T-helper 22 cell (primary cell): Measurements from ENCODE around the gene WSCD1.

ENCODE experiments used
- DNase-seq: peaks from one replicate; pipeline ENCODE4 v3.0.0-alpha.2; 2020; ENCODE audit warnings: low read depth

The WSCD1 gene

GRCh38 chr17:6108382-6108781 lies 38.2 kb downstream of the WSCD1 start:
- DNase-seq = no peak

DNA sequence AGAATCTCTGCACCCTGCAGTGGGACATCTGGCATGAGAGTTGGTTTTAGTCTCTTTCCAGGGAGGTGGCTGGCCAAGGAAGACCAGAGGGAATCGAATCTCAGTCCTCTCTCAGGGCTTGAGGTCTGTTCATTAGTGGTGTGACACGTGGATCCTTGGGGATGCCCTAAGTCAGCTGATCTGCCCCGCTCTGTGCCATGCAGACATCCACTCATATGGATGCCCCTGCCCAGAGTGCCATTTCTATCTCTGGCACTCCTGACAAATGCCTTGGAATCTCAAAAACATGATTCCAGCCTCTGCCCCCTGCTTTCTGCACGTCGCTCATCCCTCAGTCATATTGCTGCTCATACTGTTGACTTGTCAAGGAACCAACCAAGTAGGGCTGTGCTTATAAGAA lies 38.8 kb downstream of the WSCD1 start:
- DNase-seq = no peak

GRCh38 chr17:6109536-6109935 lies 39.4 kb downstream of the WSCD1 start:
- DNase-seq = no peak

- DNase-seq = no peak
Observed at GRCh38 chr17:6110088-6110487, 39.9 kb downstream of the WSCD1 start.

GRCh38 chr17:6110592-6110991 lies 40.4 kb downstream of the WSCD1 start:
- DNase-seq = no peak

GRCh38 chr17:6120351-6120750 lies 50.2 kb downstream of the WSCD1 start:
- DNase-seq = no peak

- DNase-seq = no peak
Observed at GRCh38 chr17:6124856-6125255, 54.7 kb downstream of the WSCD1 start.

- DNase-seq = no peak
Observed at GRCh38 chr17:6126768-6127167, 56.6 kb downstream of the WSCD1 start.

DNA sequence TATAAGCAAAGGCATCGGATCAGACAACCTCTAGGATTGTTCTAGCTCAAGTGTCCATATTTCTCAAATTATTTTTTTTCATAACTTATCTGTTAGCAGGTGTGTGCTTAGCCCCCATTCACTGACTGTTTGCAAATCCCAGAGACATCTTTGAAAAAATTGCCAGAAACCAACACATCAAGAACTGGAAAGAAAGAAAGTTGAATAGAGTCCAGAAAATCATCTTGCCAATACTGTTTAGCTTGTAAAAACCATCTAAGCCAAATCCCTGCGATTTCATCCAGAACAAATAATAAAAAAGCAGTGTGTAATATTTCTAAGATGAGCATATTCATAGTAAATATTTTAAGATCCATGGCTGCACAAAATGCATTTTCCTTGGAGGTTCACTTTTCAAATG lies 64.5 kb downstream of the WSCD1 start:
- DNase-seq = no peak

DNA sequence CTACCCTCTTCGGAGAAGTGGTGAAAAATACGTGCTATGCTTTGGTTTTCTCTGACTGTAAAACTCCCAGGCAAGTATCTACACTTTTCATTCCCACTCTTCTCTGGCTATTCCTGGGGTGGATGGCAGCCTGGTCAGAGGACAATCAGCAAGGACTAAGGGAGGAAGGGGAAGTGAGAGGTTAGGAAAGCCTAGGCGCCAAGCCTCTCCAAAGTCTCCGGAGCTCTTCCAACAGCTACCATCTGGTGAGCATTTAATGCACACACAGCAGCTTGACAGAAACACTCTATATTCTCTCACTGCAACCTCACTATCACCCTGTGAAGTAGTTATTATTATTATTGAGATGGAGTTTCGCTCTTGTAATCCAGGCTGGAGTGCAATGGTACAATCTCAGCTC lies 65.1 kb downstream of the WSCD1 start:
- no peak for DNase-seq

DNA sequence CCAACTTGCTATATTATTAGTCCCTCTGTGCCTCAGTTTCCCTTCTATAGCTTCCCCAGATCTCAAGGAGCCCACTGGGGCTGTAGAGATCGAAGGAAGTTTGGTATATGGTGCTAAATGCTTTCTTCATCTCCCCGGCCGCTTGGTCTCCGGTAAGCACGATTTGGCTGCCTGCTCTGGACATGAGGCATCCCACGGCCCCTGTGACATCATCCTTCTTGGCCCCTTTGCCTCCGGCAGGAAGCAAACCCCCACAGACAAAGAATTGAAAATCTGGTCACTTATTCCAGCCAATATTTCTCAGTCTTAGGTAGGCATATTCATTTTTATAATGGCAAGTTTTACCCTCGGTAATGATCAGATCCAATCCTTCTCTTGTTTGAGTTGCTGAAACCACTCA lies 65.8 kb downstream of the WSCD1 start:
- no peak for DNase-seq

DNA sequence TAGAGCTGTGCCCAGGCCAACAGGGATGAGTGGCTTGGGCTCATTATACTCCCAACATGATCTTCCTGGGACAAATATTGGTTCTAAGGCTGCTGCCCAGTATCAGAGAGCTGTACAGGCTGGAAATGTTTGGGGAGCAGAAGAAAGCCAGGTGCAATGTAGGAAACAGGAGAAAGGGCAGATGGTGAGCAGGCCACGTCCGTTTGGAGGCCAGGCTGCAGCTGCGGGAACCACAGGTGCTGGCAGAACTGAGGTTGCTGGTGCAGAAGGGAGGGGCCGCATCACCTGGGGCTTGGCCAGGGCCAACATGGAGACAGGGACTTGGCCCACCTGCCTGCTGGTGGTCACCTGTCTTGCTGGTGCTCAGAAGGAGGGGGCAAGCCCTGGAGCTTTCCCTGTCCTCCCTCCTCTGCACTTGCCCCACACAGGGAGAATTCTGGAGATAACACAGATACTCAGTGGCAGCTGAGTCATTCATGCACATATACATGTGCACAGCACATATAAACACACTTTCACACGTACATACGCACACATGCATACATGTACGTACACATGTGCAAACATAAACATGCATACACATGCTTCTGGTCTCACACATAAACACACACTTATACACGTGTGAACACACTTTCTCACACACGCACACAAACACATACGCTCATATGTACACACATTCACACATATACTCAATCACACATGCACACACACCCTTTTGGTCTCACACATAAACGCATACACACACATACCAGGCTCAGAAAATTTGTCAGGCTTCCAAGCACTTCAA lies 67.7 kb downstream of the WSCD1 start:
- DNase-seq = no peak

DNA sequence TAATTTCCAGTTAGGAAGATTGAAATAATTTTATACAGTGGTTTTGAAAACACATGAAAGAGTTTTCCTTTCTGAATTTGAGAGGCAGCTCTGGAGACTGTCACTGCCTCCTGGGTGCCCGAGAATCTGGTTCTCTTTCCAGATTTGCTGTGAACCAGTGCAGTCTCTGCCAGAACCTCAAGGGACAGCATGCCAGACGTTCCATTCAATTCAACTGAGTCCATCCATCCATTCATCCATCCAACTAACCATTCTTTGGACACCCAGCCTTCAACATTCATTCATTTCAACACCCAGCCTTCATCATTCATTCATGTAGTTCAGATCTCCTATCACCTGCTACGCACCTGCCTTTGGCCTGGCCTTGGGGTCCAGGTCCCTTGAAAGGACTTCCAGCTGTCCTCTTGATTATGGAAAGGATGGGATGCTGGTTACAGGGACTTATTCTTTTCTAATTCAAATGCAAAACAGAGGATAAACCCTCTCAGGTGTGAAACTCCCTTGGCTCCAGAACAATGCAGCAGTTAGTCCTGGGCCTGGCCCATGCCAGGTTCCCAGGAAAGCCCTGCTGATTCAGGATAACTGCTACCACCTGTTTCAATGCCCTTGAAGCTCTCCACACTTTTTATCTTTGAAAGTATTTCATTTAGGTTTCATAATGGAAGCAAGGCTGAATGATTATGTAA lies 68.7 kb downstream of the WSCD1 start:
- DNase-seq = no peak

- no peak for DNase-seq
Observed at GRCh38 chr17:6139447-6139832, 69.3 kb downstream of the WSCD1 start.

DNA sequence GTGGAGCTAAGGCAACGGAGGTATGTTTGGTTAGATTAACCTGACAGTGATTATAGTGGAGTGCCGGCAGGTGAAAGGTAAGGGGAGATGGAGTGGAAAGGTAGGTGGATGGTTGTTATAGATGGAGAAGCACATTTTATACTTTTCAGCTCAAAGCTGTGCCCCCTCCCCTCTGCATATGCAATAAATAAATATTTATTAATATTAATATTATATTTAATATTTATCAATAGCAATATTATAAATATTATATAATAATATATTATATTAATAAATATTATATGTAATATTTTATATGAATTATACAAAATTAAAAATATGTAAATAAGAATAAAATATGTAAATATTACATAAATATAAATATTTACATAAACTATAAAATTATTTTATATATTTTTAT lies 70.0 kb downstream of the WSCD1 start:
- no peak for DNase-seq

- DNase-seq = no peak
Observed at GRCh38 chr17:6140728-6141330, 70.7 kb downstream of the WSCD1 start.

DNA sequence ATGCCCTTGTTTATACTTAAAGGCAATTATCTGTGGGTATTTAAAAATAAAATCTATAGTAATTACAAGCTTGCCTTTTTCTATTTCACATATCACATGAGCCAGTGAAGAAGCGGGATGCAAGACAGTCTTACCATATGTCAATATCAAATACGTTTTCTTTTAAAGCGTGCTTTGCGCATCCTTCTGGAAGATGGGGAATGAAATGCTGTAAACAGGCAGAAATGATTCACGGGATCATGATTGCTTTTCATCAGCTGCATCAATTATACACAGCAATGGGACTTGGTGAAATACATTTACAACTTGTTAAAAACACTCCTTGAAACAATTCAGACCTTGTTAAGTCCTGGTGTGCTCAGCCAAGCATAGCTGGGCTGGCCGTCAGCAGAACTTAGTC lies 72.5 kb downstream of the WSCD1 start:
- no peak for DNase-seq

DNA sequence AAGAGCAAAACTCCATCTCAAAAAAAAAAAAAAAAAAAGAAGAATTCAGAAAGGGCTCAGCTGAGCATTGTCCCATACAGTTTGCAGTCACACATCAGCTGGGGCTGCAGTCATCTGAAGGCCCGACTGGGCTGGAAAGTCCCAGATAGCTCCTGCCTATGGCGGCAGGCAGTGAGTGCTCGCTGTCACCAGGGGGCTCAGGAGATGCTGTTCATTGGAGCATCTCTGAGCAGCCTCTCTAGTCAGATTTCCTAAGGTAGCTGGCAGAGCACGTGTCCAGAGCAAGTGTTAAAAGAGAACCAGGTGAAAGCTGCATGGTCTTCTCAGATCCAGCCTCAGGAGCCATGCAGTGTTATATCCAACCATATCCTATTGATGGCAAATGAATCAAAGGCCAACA lies 75.8 kb downstream of the WSCD1 start:
- no peak for DNase-seq

DNA sequence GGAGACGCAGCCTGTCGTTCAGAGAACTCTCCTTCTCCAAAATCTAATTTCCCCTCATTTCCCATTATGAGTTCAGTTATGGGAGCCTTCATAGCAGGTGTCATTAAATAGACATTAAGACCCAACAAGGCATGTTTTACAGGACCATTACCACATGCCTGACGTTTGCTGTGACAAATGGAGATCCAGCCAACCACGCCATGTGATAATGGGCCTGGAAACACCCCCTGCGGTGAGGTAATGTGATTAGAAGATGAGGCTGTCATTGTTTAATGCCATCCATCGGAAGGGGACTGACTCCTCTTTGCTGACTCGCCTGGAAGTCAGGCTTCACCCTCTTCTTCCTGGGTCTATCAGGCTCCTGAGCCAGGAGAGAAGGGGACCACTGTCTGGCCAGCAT lies 76.9 kb downstream of the WSCD1 start:
- no peak for DNase-seq

- no peak for DNase-seq
Observed at GRCh38 chr17:6153375-6153774, 83.2 kb downstream of the WSCD1 start.

- DNase-seq = no peak
Observed at GRCh38 chr17:6157716-6158115, 87.5 kb downstream of the WSCD1 start.

DNA sequence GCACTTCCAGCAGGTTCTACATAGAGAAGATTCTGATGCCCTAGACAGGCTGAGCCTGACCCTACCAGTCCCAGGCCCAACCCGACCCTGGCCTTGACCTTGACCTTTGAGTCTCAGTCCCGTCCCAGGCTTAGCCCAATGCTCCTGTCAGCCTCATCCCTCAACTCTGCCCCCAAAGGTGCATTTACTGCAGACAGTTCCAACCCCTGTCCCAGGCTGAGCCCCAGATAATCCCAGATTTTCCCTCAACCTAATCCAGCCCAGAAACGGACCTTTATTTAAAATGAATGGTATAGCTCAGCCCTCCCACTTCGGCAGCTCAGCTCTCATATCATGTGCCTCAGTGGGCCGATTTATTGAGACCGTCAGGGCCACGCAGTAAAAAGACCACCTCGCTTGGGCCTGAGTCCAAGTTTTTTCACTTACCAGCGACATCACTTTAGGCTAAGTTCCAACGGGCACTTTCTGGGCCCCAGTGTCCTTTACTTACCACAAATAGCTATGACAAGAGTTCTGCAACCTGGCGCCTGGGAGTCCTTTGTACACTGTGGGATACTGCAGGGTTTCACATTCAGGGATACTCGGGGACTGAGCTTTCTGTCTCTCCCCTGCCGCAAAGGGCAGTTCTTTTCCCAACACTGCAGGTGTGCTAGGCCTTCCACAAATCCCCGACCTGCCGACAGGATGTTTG lies 89.5 kb downstream of the WSCD1 start:
- DNase-seq = no peak

GRCh38 chr17:6160232-6160555 lies 90.0 kb downstream of the WSCD1 start:
- no peak for DNase-seq
